ENCODE measurements around the gene LRRC9.
"Not testable (repeated sequence)": the region's sequence is repeated elsewhere in the genome, so short reads cannot be mapped to it uniquely, and the experiment has no call there.

Gene LRRC9

GRCh38 chr14:60021619-60022018 is 101.7 kb downstream of the LRRC9 start:
- Histone ChIP-seq H2AFZ (ENCODE audit: low read length) (no peak overlapping the region), H3K9me3 (ENCODE audit: insufficient read depth, low read depth, low read length) (no peaks in the 10 kb centered on the region), H3K27me3 (ENCODE audit: insufficient read depth, low read length, poor library complexity, severe bottlenecking) (no peaks in the 10 kb centered on the region), H3K4me1 (ENCODE audit: insufficient read depth, low read length, poor library complexity, severe bottlenecking) (no peaks in the 10 kb centered on the region), H3K4me3 (ENCODE audit: low read length, poor library complexity, severe bottlenecking) (no peak overlapping the region), H4K20me1 (ENCODE audit: insufficient read depth, low read length, poor library complexity, severe bottlenecking) (no peaks in the 10 kb centered on the region), H3K9ac (ENCODE audit: low read depth, low read length, poor library complexity, severe bottlenecking) (no peak overlapping the region), H3K4me2 (ENCODE audit: low read depth, low read length, poor library complexity, severe bottlenecking) (no peak overlapping the region), H3K9me2 (replicated peaks; ENCODE audit: low read depth, low read length) (no peaks in the 10 kb centered on the region), H3K36me3 (ENCODE audit: insufficient read depth, low read length) (no peaks in the 10 kb centered on the region), H3K79me2 (ENCODE audit: insufficient read depth, low read length) (no peaks in the 10 kb centered on the region), H3F3A (ENCODE audit: low read depth) (no peaks in the 10 kb centered on the region)
- TF ChIP-seq EZH2phosphoT487 (IDR thresholded peaks at IDR 0.05; ENCODE audit: borderline replicate concordance) (no peak), CTCF (conservative IDR thresholded peaks at IDR 0.05; ENCODE audit: low read length) (no peak)

- no peaks in the 10 kb centered on the region for H3K36me3 ChIP-seq (ENCODE audit: insufficient read depth, low read length)
- H3K79me2 ChIP-seq (ENCODE audit: insufficient read depth, low read length): no peaks in the 10 kb centered on the region
- H3K27me3 ChIP-seq (ENCODE audit: insufficient read depth, low read length, poor library complexity, severe bottlenecking): no peaks in the 10 kb centered on the region
- no peak overlapping the region for H3K9ac ChIP-seq (ENCODE audit: low read depth, low read length, poor library complexity, severe bottlenecking)
- TF ChIP-seq CTCF (conservative IDR thresholded peaks at IDR 0.05; ENCODE audit: low read length): no peak
- TF ChIP-seq EZH2phosphoT487 (IDR thresholded peaks at IDR 0.05; ENCODE audit: borderline replicate concordance): no peak
- H2AFZ ChIP-seq (ENCODE audit: low read length): no peak overlapping the region
- no peak overlapping the region for H3K4me3 ChIP-seq (ENCODE audit: low read length, poor library complexity, severe bottlenecking)
- H3K4me2 ChIP-seq (ENCODE audit: low read depth, low read length, poor library complexity, severe bottlenecking): no peak overlapping the region
- no peaks in the 10 kb centered on the region for H4K20me1 ChIP-seq (ENCODE audit: insufficient read depth, low read length, poor library complexity, severe bottlenecking)
- H3K4me1 ChIP-seq (ENCODE audit: insufficient read depth, low read length, poor library complexity, severe bottlenecking): no peaks in the 10 kb centered on the region
- H3K9me3 ChIP-seq (ENCODE audit: insufficient read depth, low read depth, low read length): no peaks in the 10 kb centered on the region
- H3K9me2 ChIP-seq (replicated peaks; ENCODE audit: low read depth, low read length): no peaks in the 10 kb centered on the region
- no peaks in the 10 kb centered on the region for H3F3A ChIP-seq (ENCODE audit: low read depth)
These were observed 105.6 kb downstream of the LRRC9 start for GRCh38 chr14:60025571-60025970.

GRCh38 chr14:60035177-60035576 is 115.2 kb downstream of the LRRC9 start:
- Histone ChIP-seq H3K4me2 (ENCODE audit: low read depth, low read length, poor library complexity, severe bottlenecking) (no peak overlapping the region), H2AFZ (ENCODE audit: low read length) (no peak overlapping the region), H3K36me3 (ENCODE audit: insufficient read depth, low read length) (no peaks in the 10 kb centered on the region), H3K79me2 (ENCODE audit: insufficient read depth, low read length) (no peaks in the 10 kb centered on the region), H3K9me2 (replicated peaks; ENCODE audit: low read depth, low read length) (no peaks in the 10 kb centered on the region), H3F3A (ENCODE audit: low read depth) (no peaks in the 10 kb centered on the region), H3K9ac (ENCODE audit: low read depth, low read length, poor library complexity, severe bottlenecking) (no peak overlapping the region), H3K4me1 (ENCODE audit: insufficient read depth, low read length, poor library complexity, severe bottlenecking) (no peaks in the 10 kb centered on the region), H3K9me3 (ENCODE audit: insufficient read depth, low read depth, low read length) (no peaks in the 10 kb centered on the region), H3K4me3 (ENCODE audit: low read length, poor library complexity, severe bottlenecking) (no peak overlapping the region), H4K20me1 (ENCODE audit: insufficient read depth, low read length, poor library complexity, severe bottlenecking) (no peaks in the 10 kb centered on the region), H3K27me3 (ENCODE audit: insufficient read depth, low read length, poor library complexity, severe bottlenecking) (no peaks in the 10 kb centered on the region)
- TF ChIP-seq CTCF (conservative IDR thresholded peaks at IDR 0.05; ENCODE audit: low read length): no peak
- TF ChIP-seq EZH2phosphoT487 (IDR thresholded peaks at IDR 0.05; ENCODE audit: borderline replicate concordance): no peak

GRCh38 chr14:60047976-60048375 is 128.0 kb downstream of the LRRC9 start:
- H3K9me3 ChIP-seq (ENCODE audit: insufficient read depth, low read depth, low read length): not testable (repeated sequence)

More at GRCh38 chr14:60047976-60048375, 128.0 kb downstream of the LRRC9 start:
- H3K36me3 ChIP-seq (ENCODE audit: insufficient read depth, low read length); H3K9ac ChIP-seq (ENCODE audit: low read depth, low read length, poor library complexity, severe bottlenecking); H3K27me3 ChIP-seq (ENCODE audit: insufficient read depth, low read length, poor library complexity, severe bottlenecking); H3K4me3 ChIP-seq (ENCODE audit: low read length, poor library complexity, severe bottlenecking); H2AFZ ChIP-seq (ENCODE audit: low read length); H3K9me2 ChIP-seq (replicated peaks; ENCODE audit: low read depth, low read length); H4K20me1 ChIP-seq (ENCODE audit: insufficient read depth, low read length, poor library complexity, severe bottlenecking); H3K79me2 ChIP-seq (ENCODE audit: insufficient read depth, low read length); H3F3A ChIP-seq (ENCODE audit: low read depth); H3K4me2 ChIP-seq (ENCODE audit: low read depth, low read length, poor library complexity, severe bottlenecking): not testable (repeated sequence)
- H3K4me1 ChIP-seq (ENCODE audit: insufficient read depth, low read length, poor library complexity, severe bottlenecking): peaks cover 10% of the 10 kb centered on the region
